SU-DHL-6 (cell line): ENCODE data around the gene PHACTR1.

Experiments
- CTCF ChIP-seq: fragments of 200-600 bp; sonication (generic); IDR thresholded peaks from one replicate; pipeline ENCODE4 v1.5.1; 2017; ENCODE audit warnings: antibody characterized with exemption, mild to moderate bottlenecking, low read length, moderate library complexity; ENCODE audit not compliant: insufficient read depth, poor library complexity, severe bottlenecking
- EZH2phosphoT487 ChIP-seq: fragments of 200-600 bp; sonication (generic), shearing (Covaris generic); conservative IDR thresholded peaks from 2 replicates; pipeline ENCODE4 v1.6.1; 2018; ENCODE audit warnings: mild to moderate bottlenecking, antibody characterized with exemption, low read length, moderate library complexity, mixed read lengths

GRCh38 chr6:12785301-12785700 is 68.7 kb downstream of the PHACTR1 start:
- TF ChIP-seq EZH2phosphoT487: no peak
- TF ChIP-seq CTCF: no peak
